ENCODE data around the gene SYNM.
A peak's percentile ranks its signal among the peaks of the same experiment; 100 is the strongest.

SYNM gene

GRCh38 chr15:99125061-99125891 is 20.4 kb downstream of the SYNM start:
- DNase-seq = peak; percentile 64

GRCh38 chr15:99126131-99126588 is 21.3 kb downstream of the SYNM start:
- no peak for DNase-seq

- DNase-seq = no peak
These were observed 22.1 kb downstream of the SYNM start for GRCh38 chr15:99126930-99127329.

- no peak for DNase-seq
These were observed 22.9 kb downstream of the SYNM start for GRCh38 chr15:99127773-99128172.

- no peak for DNase-seq
These were observed 23.5 kb downstream of the SYNM start for GRCh38 chr15:99128411-99128810.

- no peak for DNase-seq
These were observed 24.8 kb downstream of the SYNM start for GRCh38 chr15:99129644-99130043.

- no peak for DNase-seq
These were observed 25.4 kb downstream of the SYNM start for GRCh38 chr15:99130314-99130713.

- no peak for DNase-seq
These were observed 26.0 kb downstream of the SYNM start for GRCh38 chr15:99130765-99131440.

- no peak for DNase-seq
These were observed 26.7 kb downstream of the SYNM start for GRCh38 chr15:99131441-99132023.

- no peak for DNase-seq
These were observed 27.2 kb downstream of the SYNM start for GRCh38 chr15:99132122-99132521.

GRCh38 chr15:99132634-99133287 is 27.9 kb downstream of the SYNM start:
- no peak for DNase-seq

GRCh38 chr15:99134317-99134821 is 29.5 kb downstream of the SYNM start:
- DNase-seq = no peak

- DNase-seq = peak; percentile 16
These were observed 30.3 kb downstream of the SYNM start for GRCh38 chr15:99135194-99135593.

GRCh38 chr15:99137111-99137546 is 32.2 kb downstream of the SYNM start:
- no peak for DNase-seq

- no peak for DNase-seq
These were observed 33.0 kb downstream of the SYNM start for GRCh38 chr15:99137877-99138276.

GRCh38 chr15:99138491-99138982 is 33.7 kb downstream of the SYNM start:
- DNase-seq = no peak

GRCh38 chr15:99139276-99139675 is 34.4 kb downstream of the SYNM start:
- no peak for DNase-seq

GRCh38 chr15:99140590-99140989 is 35.7 kb downstream of the SYNM start:
- no peak for DNase-seq

- no peak for DNase-seq
These were observed 37.1 kb downstream of the SYNM start for GRCh38 chr15:99141943-99142342.

- no peak for DNase-seq
These were observed 37.7 kb downstream of the SYNM start for GRCh38 chr15:99142562-99142961.

GRCh38 chr15:99143242-99143641 is 38.4 kb downstream of the SYNM start:
- no peak for DNase-seq

- no peak for DNase-seq
These were observed 39.1 kb downstream of the SYNM start for GRCh38 chr15:99143655-99144610.
